Peyer's patch (tissue), 4 donors: Measurements from ENCODE around the gene PPP2R5D.

ENCODE experiments used
- POLR2A ChIP-seq, 2 donors: fragments of 450-650 bp; IDR thresholded peaks; one replicate each; pipeline ENCODE4 v1.5.1; 2017; ENCODE audit warnings: antibody characterized with exemption in 2 of 2, mild to moderate bottlenecking in 2 of 2, moderate library complexity in 2 of 2
- TF ChIP-seq, protein P1 (sequence below), 6 experiments: fragments of 450-650 bp in 4 of 6; fragments of 200-600 bp in 2 of 6; sonication (generic) in 1 of 6; IDR thresholded peaks; one replicate each; pipeline ENCODE4 v1.5.1; 2017 to 2019; ENCODE audit warnings: antibody characterized with exemption in 6 of 6, mild to moderate bottlenecking in 3 of 6, moderate library complexity in 1 of 6

DNA sequence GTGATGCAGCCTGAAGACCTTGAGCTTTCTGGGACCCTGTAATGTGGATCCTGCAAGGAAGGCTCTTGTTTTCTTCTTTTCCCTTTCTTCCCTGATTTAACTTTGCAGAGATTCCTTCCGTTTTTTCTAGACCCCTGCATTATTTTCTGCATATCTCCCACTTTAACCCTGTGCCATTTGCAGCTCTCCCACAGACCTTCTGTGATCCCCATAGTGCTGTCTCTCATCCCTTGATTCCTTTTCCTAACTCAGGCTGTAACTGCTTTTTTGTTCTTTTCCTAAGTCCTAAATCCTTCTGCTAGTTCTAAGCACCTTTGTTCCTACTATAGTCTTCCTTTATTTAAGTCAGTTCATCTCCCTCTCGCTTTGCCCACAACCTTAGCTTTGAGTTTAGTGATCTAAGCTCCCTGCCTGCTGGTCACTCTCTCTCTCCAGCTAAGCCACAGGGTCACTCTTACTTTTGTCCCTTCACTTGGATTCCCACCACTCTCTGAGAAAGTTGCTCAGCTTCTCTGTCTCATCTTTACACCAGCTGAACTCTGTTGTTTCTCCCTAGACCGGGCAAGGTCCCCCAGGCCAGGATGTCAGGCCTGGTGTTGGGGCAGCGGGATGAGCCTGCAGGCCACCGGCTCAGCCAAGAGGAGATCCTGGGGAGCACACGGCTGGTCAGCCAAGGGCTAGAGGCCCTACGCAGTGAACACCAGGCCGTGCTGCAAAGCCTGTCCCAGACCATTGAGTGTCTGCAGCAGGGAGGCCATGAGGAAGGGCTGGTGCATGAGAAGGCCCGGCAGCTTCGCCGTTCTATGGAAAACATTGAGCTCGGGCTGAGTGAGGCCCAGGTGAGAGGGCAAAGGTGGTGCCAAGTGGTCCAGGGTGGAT lies 76.6 kb downstream of the PPP2R5D start:
- TF ChIP-seq, protein P1, sequence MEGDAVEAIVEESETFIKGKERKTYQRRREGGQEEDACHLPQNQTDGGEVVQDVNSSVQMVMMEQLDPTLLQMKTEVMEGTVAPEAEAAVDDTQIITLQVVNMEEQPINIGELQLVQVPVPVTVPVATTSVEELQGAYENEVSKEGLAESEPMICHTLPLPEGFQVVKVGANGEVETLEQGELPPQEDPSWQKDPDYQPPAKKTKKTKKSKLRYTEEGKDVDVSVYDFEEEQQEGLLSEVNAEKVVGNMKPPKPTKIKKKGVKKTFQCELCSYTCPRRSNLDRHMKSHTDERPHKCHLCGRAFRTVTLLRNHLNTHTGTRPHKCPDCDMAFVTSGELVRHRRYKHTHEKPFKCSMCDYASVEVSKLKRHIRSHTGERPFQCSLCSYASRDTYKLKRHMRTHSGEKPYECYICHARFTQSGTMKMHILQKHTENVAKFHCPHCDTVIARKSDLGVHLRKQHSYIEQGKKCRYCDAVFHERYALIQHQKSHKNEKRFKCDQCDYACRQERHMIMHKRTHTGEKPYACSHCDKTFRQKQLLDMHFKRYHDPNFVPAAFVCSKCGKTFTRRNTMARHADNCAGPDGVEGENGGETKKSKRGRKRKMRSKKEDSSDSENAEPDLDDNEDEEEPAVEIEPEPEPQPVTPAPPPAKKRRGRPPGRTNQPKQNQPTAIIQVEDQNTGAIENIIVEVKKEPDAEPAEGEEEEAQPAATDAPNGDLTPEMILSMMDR (IDR thresholded peaks at IDR 0.05), result no peak
- no peak for TF ChIP-seq POLR2A (IDR thresholded peaks at IDR 0.05)
